ENCODE data around the gene GPC5.

Gene GPC5

GRCh38 chr13:92054389-92054788, 656.0 kb downstream of the GPC5 start:
- no peak overlapping the region for H3K9ac ChIP-seq (ENCODE audit: low read length)
- H3K4me3 ChIP-seq (ENCODE audit: low read depth, low read length), result no peak overlapping the region
- no peaks in the 10 kb centered on the region for H3K27me3 ChIP-seq (ENCODE audit: control insufficient read depth, insufficient read depth, low read length)
- H3K36me3 ChIP-seq (ENCODE audit: control insufficient read depth, insufficient read depth, low read length), result no peaks in the 10 kb centered on the region
- no peaks in the 10 kb centered on the region for H3K4me1 ChIP-seq (ENCODE audit: control insufficient read depth, insufficient read depth, low read length)
- H3K9me3 ChIP-seq (ENCODE audit: control insufficient read depth, insufficient read depth, low read depth, low read length), result peaks cover 6% of the 10 kb centered on the region; the same call in 1 of the 2 replicates
- no peak overlapping the region for H3K27ac ChIP-seq (ENCODE audit: low read depth, low read length)

DNA sequence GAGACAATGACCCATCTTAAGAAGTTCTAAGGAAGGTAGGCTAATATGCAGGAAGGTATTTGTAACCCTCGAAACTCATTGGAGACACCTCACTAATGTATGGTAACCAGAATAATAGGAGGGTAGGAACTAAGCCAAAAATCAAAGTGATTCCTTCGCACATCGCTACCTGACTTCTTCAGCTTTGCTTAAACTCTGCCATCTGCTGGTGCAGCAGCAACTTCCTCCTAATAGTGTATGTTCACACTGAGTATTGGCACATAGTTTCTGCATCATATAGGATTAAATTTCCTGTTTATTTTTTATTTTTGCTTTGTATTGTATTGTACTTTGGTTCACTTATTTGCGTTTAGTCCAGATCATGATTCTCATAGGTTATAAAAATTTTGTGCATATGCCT, 676.2 kb downstream of the GPC5 start:
- Histone ChIP-seq H3K27me3 (ENCODE audit: control insufficient read depth, insufficient read depth, low read length) (no peaks in the 10 kb centered on the region), H3K4me3 (ENCODE audit: low read depth, low read length) (no peak overlapping the region), H3K36me3 (ENCODE audit: control insufficient read depth, insufficient read depth, low read length) (no peaks in the 10 kb centered on the region), H3K9ac (ENCODE audit: low read length) (no peak overlapping the region), H3K4me1 (ENCODE audit: control insufficient read depth, insufficient read depth, low read length) (no peaks in the 10 kb centered on the region), H3K9me3 (ENCODE audit: control insufficient read depth, insufficient read depth, low read depth, low read length) (no peaks in the 10 kb centered on the region), H3K27ac (ENCODE audit: low read depth, low read length) (no peak overlapping the region)

DNA sequence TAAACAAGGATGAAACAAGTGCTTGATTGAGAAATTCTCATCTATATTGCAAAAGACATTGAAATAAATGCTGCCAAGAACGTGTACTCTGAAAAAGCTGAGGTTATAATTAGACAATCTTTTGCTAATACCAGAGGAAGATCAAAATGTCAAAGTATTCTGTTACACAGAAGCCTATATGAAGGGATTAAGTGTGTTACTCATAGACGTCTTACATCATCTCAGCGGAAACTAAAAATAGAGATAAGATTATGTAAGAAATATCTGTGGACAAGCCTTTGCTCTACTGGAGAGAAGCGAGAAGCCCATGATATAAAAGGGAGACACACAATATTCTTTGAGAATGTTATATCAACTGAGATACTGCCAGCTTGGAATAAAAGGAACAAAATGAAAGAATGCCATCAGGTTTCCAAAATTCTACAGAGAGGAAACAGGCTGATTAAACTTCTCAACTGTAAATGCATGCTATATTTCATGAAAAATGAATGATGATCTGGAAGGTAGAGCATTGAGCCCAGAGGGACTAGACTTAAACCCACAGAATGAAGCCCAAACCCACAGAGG, 699.0 kb downstream of the GPC5 start:
- no peak overlapping the region for H3K9ac ChIP-seq (ENCODE audit: low read length)
- H3K27me3 ChIP-seq (ENCODE audit: control insufficient read depth, insufficient read depth, low read length), result no peaks in the 10 kb centered on the region
- no peak overlapping the region for H3K27ac ChIP-seq (ENCODE audit: low read depth, low read length)
- H3K36me3 ChIP-seq (ENCODE audit: control insufficient read depth, insufficient read depth, low read length), result no peaks in the 10 kb centered on the region
- no peaks in the 10 kb centered on the region for H3K9me3 ChIP-seq (ENCODE audit: control insufficient read depth, insufficient read depth, low read depth, low read length)
- H3K4me1 ChIP-seq (ENCODE audit: control insufficient read depth, insufficient read depth, low read length), result no peaks in the 10 kb centered on the region
- no peak overlapping the region for H3K4me3 ChIP-seq (ENCODE audit: low read depth, low read length)

GRCh38 chr13:92101801-92102200, 703.4 kb downstream of the GPC5 start:
- H3K27ac ChIP-seq (ENCODE audit: low read depth, low read length), result no peak overlapping the region
- H3K4me1 ChIP-seq (ENCODE audit: control insufficient read depth, insufficient read depth, low read length), result no peaks in the 10 kb centered on the region; the same call in 1 of the 2 replicates
- no peaks in the 10 kb centered on the region for H3K9me3 ChIP-seq (ENCODE audit: control insufficient read depth, insufficient read depth, low read depth, low read length)
- H3K4me3 ChIP-seq (ENCODE audit: low read depth, low read length), result no peak overlapping the region
- no peaks in the 10 kb centered on the region for H3K36me3 ChIP-seq (ENCODE audit: control insufficient read depth, insufficient read depth, low read length)
- no peaks in the 10 kb centered on the region for H3K27me3 ChIP-seq (ENCODE audit: control insufficient read depth, insufficient read depth, low read length)
- H3K9ac ChIP-seq (ENCODE audit: low read length), result no peak overlapping the region

- Histone ChIP-seq H3K27me3 (ENCODE audit: control insufficient read depth, insufficient read depth, low read length) (no peaks in the 10 kb centered on the region), H3K4me1 (ENCODE audit: control insufficient read depth, insufficient read depth, low read length) (no peaks in the 10 kb centered on the region; the same call in 1 of the 2 replicates), H3K4me3 (ENCODE audit: low read depth, low read length) (no peak overlapping the region), H3K36me3 (ENCODE audit: control insufficient read depth, insufficient read depth, low read length) (no peaks in the 10 kb centered on the region), H3K9me3 (ENCODE audit: control insufficient read depth, insufficient read depth, low read depth, low read length) (no peaks in the 10 kb centered on the region), H3K9ac (ENCODE audit: low read length) (no peak overlapping the region), H3K27ac (ENCODE audit: low read depth, low read length) (no peak overlapping the region)
These were observed 705.3 kb downstream of the GPC5 start for GRCh38 chr13:92103689-92104153.

DNA sequence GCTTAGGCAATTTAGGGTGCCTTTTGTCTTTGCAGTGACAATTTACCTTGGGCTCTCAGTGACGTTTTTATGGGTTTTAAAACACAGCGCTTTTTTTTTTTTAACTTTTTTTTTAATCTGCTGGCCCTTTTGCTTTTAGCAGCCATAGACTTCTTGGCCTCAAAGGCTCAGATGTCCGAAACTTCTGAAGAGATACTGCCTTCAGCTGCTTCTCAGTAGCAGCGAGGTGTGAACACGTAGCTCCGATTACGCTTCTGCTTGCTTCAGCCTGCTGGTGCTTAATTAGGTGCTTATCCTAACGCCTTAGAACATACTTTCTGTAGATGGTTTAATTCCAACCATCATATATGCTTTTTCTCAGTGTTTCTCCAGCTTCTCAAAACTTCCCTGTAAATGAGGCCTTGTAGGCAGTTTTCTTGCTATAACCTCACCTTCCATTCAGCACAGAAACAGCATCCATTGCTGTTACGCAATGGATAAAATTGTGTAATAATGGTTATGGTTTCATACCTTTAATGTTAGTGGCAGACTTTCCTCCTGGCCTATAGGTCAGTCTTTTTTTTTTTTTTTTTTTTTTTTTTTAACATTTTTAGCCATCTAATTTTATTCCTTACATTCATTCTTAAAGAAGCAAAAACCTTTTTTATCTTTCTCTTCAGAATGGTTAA, 723.9 kb downstream of the GPC5 start:
- no peak overlapping the region for H3K4me3 ChIP-seq (ENCODE audit: low read depth, low read length)
- no peaks in the 10 kb centered on the region; the same call in 1 of the 2 replicates for H3K4me1 ChIP-seq (ENCODE audit: control insufficient read depth, insufficient read depth, low read length)
- H3K36me3 ChIP-seq (ENCODE audit: control insufficient read depth, insufficient read depth, low read length), result no peaks in the 10 kb centered on the region
- H3K9ac ChIP-seq (ENCODE audit: low read length), result no peak overlapping the region
- no peak overlapping the region for H3K27ac ChIP-seq (ENCODE audit: low read depth, low read length)
- no peaks in the 10 kb centered on the region for H3K27me3 ChIP-seq (ENCODE audit: control insufficient read depth, insufficient read depth, low read length)
- no peaks in the 10 kb centered on the region for H3K9me3 ChIP-seq (ENCODE audit: control insufficient read depth, insufficient read depth, low read depth, low read length)

DNA sequence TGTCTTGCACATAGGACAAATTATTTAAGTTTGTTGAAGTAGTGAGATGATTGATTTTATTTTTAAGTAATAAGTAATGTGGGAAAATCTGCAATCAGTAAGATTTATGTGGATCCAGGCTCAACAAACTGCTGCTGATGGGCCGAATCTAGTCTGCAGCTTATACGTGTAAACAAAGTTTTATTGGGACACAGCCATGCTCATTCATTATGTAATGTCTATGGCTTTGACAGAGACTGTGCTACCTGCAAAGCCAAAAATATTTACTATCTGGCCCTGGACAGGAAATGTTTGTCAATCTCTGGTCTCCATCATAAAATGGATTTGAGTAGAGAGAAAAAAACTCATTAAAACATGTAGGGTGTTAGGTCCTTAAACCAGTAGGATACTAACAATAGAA, 728.0 kb downstream of the GPC5 start:
- Histone ChIP-seq H3K9me3 (ENCODE audit: control insufficient read depth, insufficient read depth, low read depth, low read length) (no peaks in the 10 kb centered on the region), H3K27ac (ENCODE audit: low read depth, low read length) (no peak overlapping the region), H3K36me3 (ENCODE audit: control insufficient read depth, insufficient read depth, low read length) (no peaks in the 10 kb centered on the region), H3K4me3 (ENCODE audit: low read depth, low read length) (no peak overlapping the region), H3K27me3 (ENCODE audit: control insufficient read depth, insufficient read depth, low read length) (no peaks in the 10 kb centered on the region), H3K9ac (ENCODE audit: low read length) (no peak overlapping the region), H3K4me1 (ENCODE audit: control insufficient read depth, insufficient read depth, low read length) (no peaks in the 10 kb centered on the region; the same call in 1 of the 2 replicates)

DNA sequence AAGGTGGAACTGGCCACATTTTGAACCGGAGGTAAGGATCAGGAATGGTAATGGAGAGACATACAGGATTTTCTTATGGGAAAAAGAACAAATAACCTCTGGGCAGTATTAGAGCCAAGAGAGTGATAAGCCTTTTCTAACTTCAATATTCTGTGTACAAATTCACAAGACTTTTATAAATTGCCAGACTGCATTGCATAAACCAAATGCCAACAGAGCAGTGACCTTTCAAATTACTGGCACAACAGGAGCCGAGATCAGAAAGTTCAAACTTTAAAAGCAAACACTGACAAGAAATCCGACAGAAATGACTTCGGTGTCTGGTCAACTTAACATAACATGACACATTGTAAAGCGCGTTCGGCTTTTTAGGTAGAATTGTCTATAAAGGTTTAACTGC, 737.1 kb downstream of the GPC5 start:
- H3K9ac ChIP-seq (ENCODE audit: low read length), result no peak overlapping the region
- no peaks in the 10 kb centered on the region for H3K4me1 ChIP-seq (ENCODE audit: control insufficient read depth, insufficient read depth, low read length)
- no peak overlapping the region for H3K27ac ChIP-seq (ENCODE audit: low read depth, low read length)
- no peaks in the 10 kb centered on the region for H3K27me3 ChIP-seq (ENCODE audit: control insufficient read depth, insufficient read depth, low read length)
- no peak overlapping the region for H3K4me3 ChIP-seq (ENCODE audit: low read depth, low read length)
- no peaks in the 10 kb centered on the region for H3K36me3 ChIP-seq (ENCODE audit: control insufficient read depth, insufficient read depth, low read length)
- H3K9me3 ChIP-seq (ENCODE audit: control insufficient read depth, insufficient read depth, low read depth, low read length), result no peaks in the 10 kb centered on the region

GRCh38 chr13:92136449-92137155, 738.2 kb downstream of the GPC5 start:
- no peaks in the 10 kb centered on the region for H3K27me3 ChIP-seq (ENCODE audit: control insufficient read depth, insufficient read depth, low read length)
- H3K4me3 ChIP-seq (ENCODE audit: low read depth, low read length), result no peak overlapping the region
- no peak overlapping the region for H3K27ac ChIP-seq (ENCODE audit: low read depth, low read length)
- no peak overlapping the region for H3K9ac ChIP-seq (ENCODE audit: low read length)
- no peaks in the 10 kb centered on the region for H3K36me3 ChIP-seq (ENCODE audit: control insufficient read depth, insufficient read depth, low read length)
- no peaks in the 10 kb centered on the region for H3K4me1 ChIP-seq (ENCODE audit: control insufficient read depth, insufficient read depth, low read length)
- H3K9me3 ChIP-seq (ENCODE audit: control insufficient read depth, insufficient read depth, low read depth, low read length), result no peaks in the 10 kb centered on the region

DNA sequence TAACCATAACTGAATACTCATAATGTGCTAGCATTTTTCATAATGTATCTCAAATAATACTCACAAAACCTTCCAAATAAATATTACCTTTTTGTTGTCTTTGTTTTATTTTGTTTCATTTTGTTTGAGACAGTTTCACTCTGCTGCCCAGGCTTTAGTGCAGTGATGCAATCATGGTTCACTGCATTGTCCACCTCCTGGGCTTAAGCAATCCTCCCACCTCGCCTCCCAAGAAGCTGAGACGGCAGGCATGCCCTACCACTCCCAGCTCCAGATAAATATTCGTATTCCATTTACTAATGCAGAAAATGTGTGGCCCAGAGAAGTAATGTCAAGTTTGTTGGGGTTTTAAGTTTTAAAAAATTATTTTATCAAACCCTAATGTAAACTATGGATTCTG, 739.1 kb downstream of the GPC5 start:
- H3K27ac ChIP-seq (ENCODE audit: low read depth, low read length), result no peak overlapping the region
- no peaks in the 10 kb centered on the region for H3K9me3 ChIP-seq (ENCODE audit: control insufficient read depth, insufficient read depth, low read depth, low read length)
- no peak overlapping the region for H3K9ac ChIP-seq (ENCODE audit: low read length)
- no peaks in the 10 kb centered on the region for H3K36me3 ChIP-seq (ENCODE audit: control insufficient read depth, insufficient read depth, low read length)
- H3K27me3 ChIP-seq (ENCODE audit: control insufficient read depth, insufficient read depth, low read length), result no peaks in the 10 kb centered on the region
- no peak overlapping the region for H3K4me3 ChIP-seq (ENCODE audit: low read depth, low read length)
- H3K4me1 ChIP-seq (ENCODE audit: control insufficient read depth, insufficient read depth, low read length), result no peaks in the 10 kb centered on the region

GRCh38 chr13:92143766-92144165, 745.3 kb downstream of the GPC5 start:
- no peaks in the 10 kb centered on the region for H3K36me3 ChIP-seq (ENCODE audit: control insufficient read depth, insufficient read depth, low read length)

More at GRCh38 chr13:92143766-92144165, 745.3 kb downstream of the GPC5 start:
- no peaks in the 10 kb centered on the region for H3K4me1 ChIP-seq (ENCODE audit: control insufficient read depth, insufficient read depth, low read length)
- no peak overlapping the region for H3K27ac ChIP-seq (ENCODE audit: low read depth, low read length)
- no peaks in the 10 kb centered on the region for H3K9me3 ChIP-seq (ENCODE audit: control insufficient read depth, insufficient read depth, low read depth, low read length)
- H3K27me3 ChIP-seq (ENCODE audit: control insufficient read depth, insufficient read depth, low read length), result no peaks in the 10 kb centered on the region
- H3K9ac ChIP-seq (ENCODE audit: low read length), result no peak overlapping the region
- no peak overlapping the region for H3K4me3 ChIP-seq (ENCODE audit: low read depth, low read length)

All from HUES6 (cell line).